ENCODE measurements around the gene PAX7.

Gene PAX7

GRCh38 chr1:18619467-18619835 is 11.2 kb upstream of the PAX7 start:
- DNase-seq: no peak

DNA sequence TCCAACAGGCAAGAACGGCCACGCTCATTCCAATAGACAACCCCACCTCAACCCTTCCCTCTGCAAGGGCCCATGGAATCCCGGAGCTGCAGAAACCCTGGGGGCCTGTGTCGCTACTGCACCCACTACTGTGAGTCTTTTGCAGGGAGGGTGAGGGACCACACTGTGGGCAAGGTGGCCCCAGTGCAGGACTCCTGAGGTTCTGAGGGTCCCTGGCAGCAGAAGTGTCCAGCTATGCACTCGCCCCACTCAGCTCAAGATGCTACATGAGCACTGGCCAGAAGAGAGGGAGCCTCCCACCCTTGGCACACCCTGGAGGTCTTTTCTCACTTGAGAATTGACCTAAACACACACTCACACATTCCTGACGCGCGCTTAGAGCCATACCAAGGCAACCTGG is 2.1 kb upstream of the PAX7 start:
- DNase-seq: no peak

DNA sequence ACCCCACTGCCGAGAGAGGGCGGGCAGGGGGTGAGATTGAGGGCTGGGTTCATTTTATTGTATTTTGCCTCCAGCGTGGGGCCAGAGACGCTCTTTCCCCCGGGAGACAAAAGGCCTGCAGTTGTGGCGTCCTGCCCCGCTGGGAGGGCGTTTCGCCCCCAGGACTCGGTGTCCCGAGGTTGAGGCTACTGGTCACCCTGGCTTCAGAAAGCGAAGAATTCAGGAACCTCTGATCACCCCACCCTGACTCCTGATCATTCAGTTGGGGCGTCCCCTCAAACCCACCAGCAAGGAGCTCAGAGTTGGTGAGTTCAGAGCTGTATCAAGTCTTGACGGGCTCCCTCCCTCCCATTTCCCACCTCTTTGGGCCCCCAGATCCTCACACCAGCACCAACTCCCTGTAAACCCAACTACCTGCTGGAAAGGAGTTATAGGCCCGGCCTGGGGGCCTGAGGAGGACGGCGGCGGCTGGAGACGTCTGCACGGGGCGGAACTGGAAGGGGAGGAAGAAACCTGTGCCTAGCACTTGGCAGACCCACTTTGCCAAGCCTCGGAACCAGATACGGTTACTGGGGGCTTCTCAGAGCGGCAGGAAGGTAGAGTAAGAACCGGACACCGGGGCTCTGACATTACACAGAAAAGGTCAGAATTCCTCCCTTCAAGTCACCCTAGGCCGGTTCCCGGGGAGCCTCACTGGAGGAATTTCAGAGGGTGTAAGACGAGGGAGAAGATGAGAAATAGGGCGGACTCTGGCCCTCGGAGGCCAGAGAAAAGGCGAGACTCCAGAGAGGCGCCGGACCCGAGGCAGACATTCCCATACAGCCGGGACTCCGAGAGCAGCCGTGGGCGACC is 761 bp upstream of the PAX7 start:
- no peak for DNase-seq

GRCh38 chr1:18631496-18632217 is 1.0 kb downstream of the PAX7 start:
- DNase-seq: no peak

GRCh38 chr1:18632218-18632588 is 1.6 kb downstream of the PAX7 start:
- no peak for DNase-seq

DNA sequence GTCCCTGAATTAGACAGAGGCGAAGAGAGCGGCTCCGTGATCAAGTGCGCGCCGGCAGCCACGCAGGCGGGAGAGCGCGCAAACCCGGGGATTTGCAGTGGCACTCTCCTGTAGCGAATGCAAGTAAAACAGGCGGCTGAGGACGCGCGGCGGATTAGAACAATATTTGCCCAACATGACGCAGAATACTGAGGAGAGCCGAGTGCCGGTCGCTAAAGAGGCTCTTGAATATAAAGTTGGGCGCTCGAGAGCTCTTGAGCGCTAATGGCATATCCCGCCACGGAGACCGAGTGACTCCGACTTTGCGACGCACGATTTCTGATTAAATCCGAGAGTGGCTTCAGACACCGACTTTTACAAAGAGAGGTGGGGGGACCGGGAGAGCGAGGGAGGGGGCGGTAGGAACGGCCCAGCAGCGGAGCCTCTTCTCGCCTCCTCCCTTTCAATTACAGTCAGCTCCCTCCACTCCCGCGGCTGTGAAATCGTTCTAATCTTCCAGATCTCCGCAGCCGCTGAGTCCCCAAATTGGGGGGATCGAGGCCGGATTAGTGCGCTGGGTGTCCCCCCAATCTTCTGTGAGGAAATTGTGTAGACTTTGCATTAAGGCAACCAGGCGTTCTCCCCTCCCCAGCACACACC is 2.3 kb downstream of the PAX7 start:
- no peak for DNase-seq

GRCh38 chr1:18633422-18634155 is 2.9 kb downstream of the PAX7 start:
- no peak for DNase-seq

DNA sequence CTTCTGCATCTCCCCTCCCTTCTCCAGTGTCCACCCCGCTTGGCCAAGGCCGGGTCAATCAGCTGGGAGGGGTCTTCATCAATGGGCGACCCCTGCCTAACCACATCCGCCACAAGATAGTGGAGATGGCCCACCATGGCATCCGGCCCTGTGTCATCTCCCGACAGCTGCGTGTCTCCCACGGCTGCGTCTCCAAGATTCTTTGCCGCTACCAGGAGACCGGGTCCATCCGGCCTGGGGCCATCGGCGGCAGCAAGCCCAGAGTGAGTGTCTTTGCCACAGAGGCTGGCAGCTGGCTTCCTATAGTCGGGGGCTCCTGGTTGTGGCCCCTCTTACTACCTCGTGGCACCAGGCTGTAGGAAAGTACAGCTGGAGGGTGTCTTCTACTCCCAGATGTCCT is 3.6 kb downstream of the PAX7 start:
- DNase-seq: no peak

GRCh38 chr1:18635070-18635577 is 4.5 kb downstream of the PAX7 start:
- DNase-seq: no peak

- no peak for DNase-seq
Measured at GRCh38 chr1:18635891-18636595, 5.4 kb downstream of the PAX7 start.

- DNase-seq: no peak
Measured at GRCh38 chr1:18636596-18637508, 6.2 kb downstream of the PAX7 start.

- DNase-seq: no peak
Measured at GRCh38 chr1:18637511-18637960, 6.9 kb downstream of the PAX7 start.

GRCh38 chr1:18637962-18638834 is 7.6 kb downstream of the PAX7 start:
- no peak for DNase-seq

GRCh38 chr1:18638835-18639364 is 8.3 kb downstream of the PAX7 start:
- DNase-seq: no peak

GRCh38 chr1:18639368-18640055 is 8.9 kb downstream of the PAX7 start:
- DNase-seq: no peak

DNA sequence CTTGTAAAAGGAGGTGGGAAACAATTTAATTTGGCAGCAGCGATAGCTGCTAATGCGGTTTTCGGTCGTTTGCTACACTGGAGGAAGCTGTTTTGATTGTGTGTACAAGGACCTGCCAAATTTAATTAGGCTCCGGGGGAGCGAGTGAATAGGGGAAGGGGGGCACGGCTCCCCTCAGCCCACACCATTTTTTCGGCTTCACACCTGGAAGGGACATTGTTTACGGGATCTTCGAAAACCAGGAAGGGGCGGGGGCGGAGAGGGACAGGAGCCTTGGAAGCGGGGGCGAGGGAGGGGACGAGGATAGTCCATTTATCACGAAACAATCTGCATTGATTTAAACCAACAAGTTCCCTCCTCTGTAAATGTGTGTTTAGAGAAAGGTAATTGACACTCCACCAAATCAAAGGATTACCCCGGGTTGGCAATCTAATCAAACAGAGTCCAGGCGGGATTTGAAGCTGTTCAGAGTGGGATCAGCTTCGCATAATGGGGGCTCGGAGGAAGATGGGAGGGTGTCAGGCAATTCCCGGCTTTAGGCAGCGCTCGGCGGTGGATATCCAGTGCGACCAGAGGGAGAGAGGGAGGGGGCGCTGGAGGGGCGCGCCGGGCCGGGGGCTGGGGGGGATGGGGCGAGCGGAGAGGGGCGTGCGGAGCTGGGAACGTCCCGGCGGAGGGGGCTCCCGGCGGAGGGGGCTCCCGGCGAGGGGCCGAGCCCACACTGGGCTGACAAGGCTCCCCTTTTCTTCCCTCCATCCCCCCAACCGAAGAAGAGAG is 9.8 kb downstream of the PAX7 start:
- no peak for DNase-seq

DNA sequence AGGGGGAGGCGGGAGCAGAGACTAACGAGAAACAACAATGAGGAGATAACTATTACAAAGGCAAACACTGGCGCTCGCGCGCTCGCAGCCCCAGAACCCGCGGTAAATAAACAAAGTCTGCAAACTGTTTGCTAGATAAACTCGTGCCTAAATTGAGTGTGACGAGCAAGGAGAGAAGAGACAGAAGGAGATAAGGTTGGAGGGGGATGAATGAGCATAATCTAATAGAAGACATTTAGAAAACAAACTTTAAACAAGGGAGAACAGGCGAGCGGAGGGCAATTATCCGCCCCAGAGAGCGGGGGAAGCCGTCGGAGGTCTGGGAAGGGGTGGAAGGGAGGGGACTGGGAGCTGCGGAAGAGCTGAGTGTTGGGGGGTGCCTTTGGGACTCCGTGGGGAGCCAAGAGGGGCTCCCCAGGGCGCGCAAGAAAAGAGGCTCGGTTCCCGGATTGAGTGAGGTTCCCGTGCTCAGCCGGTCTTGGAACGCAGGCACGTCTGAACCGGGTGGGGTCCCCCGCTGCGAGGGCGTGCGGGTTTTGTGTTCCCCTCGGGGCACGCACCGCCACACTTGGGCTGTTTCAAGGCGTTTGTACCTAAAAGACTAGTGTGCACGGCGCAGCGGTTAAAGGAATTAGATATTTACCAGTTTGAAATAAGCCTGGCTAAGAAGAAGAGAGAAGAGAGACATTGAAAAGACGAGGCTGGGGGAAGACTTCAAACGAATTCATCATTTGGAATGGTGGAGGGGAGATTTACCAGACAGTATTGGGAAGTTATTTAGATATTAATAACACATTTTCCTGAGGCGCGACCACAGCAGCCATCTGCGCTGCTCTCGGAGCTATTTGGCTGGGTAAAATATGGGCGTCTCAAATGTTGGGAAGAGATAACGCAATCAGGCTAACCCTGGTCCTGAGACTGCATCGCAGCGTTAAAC is 10.6 kb downstream of the PAX7 start:
- DNase-seq: no peak

Data from activated gamma-delta T cell treated with Interleukin-2 at 50 U/mL for 16 hours (primary cell).